ENCODE measurements around the gene L3MBTL4. TPM values are rescaled to one million over a fixed set of nuclear protein-coding genes. Genes with fewer than 3 reads are reported as not detected.

The L3MBTL4 gene
- total RNA-seq, 2 donors from 2014 or later = 10.9 to 11.2 TPM

- intact Hi-C loops (cut with DNase I) = no loop called here
- ATAC-seq (no peak), DNase-seq (no peak)
- Histone ChIP-seq H3K4me1 (no peaks in the 10 kb centered on the region), H3K27ac (no peak overlapping the region), H3K36me3 (replicated peaks in 1 of 2; ENCODE audit: insufficient read depth in 1 of 2, low read depth in 2 of 2) (no peaks in the 10 kb centered on the region), H3K4me3 (no peak overlapping the region), H3K9me3 (no peaks in the 10 kb centered on the region), H3K27me3 (no peaks in the 10 kb centered on the region)
- 63 to 75% methylated on average over 5 of the region's 5 CpGs for WGBS, 2 donors
- TF ChIP-seq POLR2A (IDR thresholded peaks at IDR 0.05) = no peak
- TF ChIP-seq CTCF (IDR thresholded peaks at IDR 0.05) = no peak
Measured at GRCh38 chr18:6434481-6434880, 19.8 kb upstream of the L3MBTL4 start.

GRCh38 chr18:6431659-6432318 lies 17.1 kb upstream of the L3MBTL4 start:
- Histone ChIP-seq H3K4me3 (no peak overlapping the region), H3K27me3 (no peaks in the 10 kb centered on the region), H3K9me3 (no peaks in the 10 kb centered on the region), H3K4me1 (no peaks in the 10 kb centered on the region), H3K27ac (no peak overlapping the region), H3K36me3 (replicated peaks in 1 of 2; ENCODE audit: insufficient read depth in 1 of 2, low read depth in 2 of 2) (no peaks in the 10 kb centered on the region)
- no peak for TF ChIP-seq CTCF (IDR thresholded peaks at IDR 0.05)
- no peak for TF ChIP-seq POLR2A (IDR thresholded peaks at IDR 0.05)
- intact Hi-C loops (cut with DNase I) = no loop called here
- DNase-seq = no peak
- 56% methylated on average over 19 of the region's 19 CpGs for WGBS, 2 donors
- ATAC-seq = no peak

GRCh38 chr18:6428851-6429395 lies 14.2 kb upstream of the L3MBTL4 start:
- H3K27me3 ChIP-seq = no peaks in the 10 kb centered on the region
- H3K4me1 ChIP-seq = no peaks in the 10 kb centered on the region
- TF ChIP-seq CTCF (IDR thresholded peaks at IDR 0.05) = no peak
- TF ChIP-seq POLR2A (IDR thresholded peaks at IDR 0.05) = no peak
- intact Hi-C loops (cut with DNase I) = no loop called here
- H3K36me3 ChIP-seq (replicated peaks in 1 of 2; ENCODE audit: insufficient read depth in 1 of 2, low read depth in 2 of 2) = no peaks in the 10 kb centered on the region
- 79 to 83% methylated on average over 3 of the region's 3 CpGs for WGBS, 2 donors
- no peak overlapping the region for H3K27ac ChIP-seq
- H3K9me3 ChIP-seq = no peaks in the 10 kb centered on the region
- ATAC-seq (no peak), DNase-seq (no peak)
- H3K4me3 ChIP-seq = no peak overlapping the region

- Histone ChIP-seq H3K27me3 (no peaks in the 10 kb centered on the region), H3K4me3 (no peak overlapping the region), H3K4me1 (no peaks in the 10 kb centered on the region), H3K9me3 (no peaks in the 10 kb centered on the region), H3K36me3 (replicated peaks in 1 of 2; ENCODE audit: insufficient read depth in 1 of 2, low read depth in 2 of 2) (no peaks in the 10 kb centered on the region), H3K27ac (no peak overlapping the region)
- ATAC-seq (no peak), DNase-seq (no peak)
- no peak for TF ChIP-seq CTCF (IDR thresholded peaks at IDR 0.05)
- TF ChIP-seq POLR2A (IDR thresholded peaks at IDR 0.05) = no peak
- intact Hi-C loops (cut with DNase I) = no loop called here
- WGBS, 2 donors = 78 to 83% methylated on average over 1 of the region's 1 CpG
Measured at GRCh38 chr18:6427286-6427685, 12.6 kb upstream of the L3MBTL4 start.

- intact Hi-C loops (cut with DNase I) = no loop called here
- no peak overlapping the region for H3K27ac ChIP-seq
- no peak for ATAC-seq
Measured at GRCh38 chr18:6423289-6423688, 8.6 kb upstream of the L3MBTL4 start.

More at GRCh38 chr18:6423289-6423688, 8.6 kb upstream of the L3MBTL4 start:
- no peaks in the 10 kb centered on the region for H3K27me3 ChIP-seq
- H3K4me3 ChIP-seq = no peak overlapping the region
- no peaks in the 10 kb centered on the region for H3K4me1 ChIP-seq
- no peaks in the 10 kb centered on the region for H3K36me3 ChIP-seq (replicated peaks in 1 of 2; ENCODE audit: insufficient read depth in 1 of 2, low read depth in 2 of 2)
- no peak for DNase-seq
- WGBS, 2 donors = 58 to 64% methylated on average over 5 of the region's 5 CpGs
- no peak for TF ChIP-seq POLR2A (IDR thresholded peaks at IDR 0.05)
- TF ChIP-seq CTCF (IDR thresholded peaks at IDR 0.05) = no peak
- no peaks in the 10 kb centered on the region for H3K9me3 ChIP-seq

Measured in body of pancreas (tissue), 4 donors.